Measurements from ENCODE around the gene IFT22.

GRCh38 chr7:101368422-101369165, 47.0 kb upstream of the IFT22 start:
- TF ChIP-seq ZNF274 (IDR thresholded peaks at IDR 0.05; ENCODE audit: low read depth, low read length), result no peak
- no peak for TF ChIP-seq SUZ12 (IDR thresholded peaks at IDR 0.05; ENCODE audit: extremely low read depth, insufficient read depth, insufficient read length)
